GM12891 (cell line): ENCODE measurements around the gene MTA2.

ENCODE experiments used
- PAX5 ChIP-seq: IDR thresholded peaks from 2 replicates; pipeline ENCODE4 v1.6.1; 2011; ENCODE audit warnings: low read length, moderate library complexity, mild to moderate bottlenecking; ENCODE audit not compliant: insufficient read depth, severe bottlenecking
- POLR2A ChIP-seq: IDR thresholded peaks from 2 replicates; pipeline ENCODE4 v1.6.1; 2011; ENCODE audit warnings: low read depth, low read length, control low read depth
- POLR2AphosphoS5 ChIP-seq: IDR thresholded peaks from 2 replicates; pipeline ENCODE4 v1.6.1; 2011; ENCODE audit warnings: low read depth, low read length, control low read depth
- POU2F2 ChIP-seq: IDR thresholded peaks from 2 replicates; pipeline ENCODE4 v1.6.1; 2011; ENCODE audit warnings: low read depth, mild to moderate bottlenecking, control low read depth, low read length, moderate library complexity
- SPI1 ChIP-seq: IDR thresholded peaks from 2 replicates; pipeline ENCODE4 v1.6.1; 2011; ENCODE audit warnings: low read depth, low read length, control low read depth
- TAF1 ChIP-seq: IDR thresholded peaks from 2 replicates; pipeline ENCODE4 v1.6.1; 2011; ENCODE audit warnings: low read depth, low read length, control low read depth

DNA sequence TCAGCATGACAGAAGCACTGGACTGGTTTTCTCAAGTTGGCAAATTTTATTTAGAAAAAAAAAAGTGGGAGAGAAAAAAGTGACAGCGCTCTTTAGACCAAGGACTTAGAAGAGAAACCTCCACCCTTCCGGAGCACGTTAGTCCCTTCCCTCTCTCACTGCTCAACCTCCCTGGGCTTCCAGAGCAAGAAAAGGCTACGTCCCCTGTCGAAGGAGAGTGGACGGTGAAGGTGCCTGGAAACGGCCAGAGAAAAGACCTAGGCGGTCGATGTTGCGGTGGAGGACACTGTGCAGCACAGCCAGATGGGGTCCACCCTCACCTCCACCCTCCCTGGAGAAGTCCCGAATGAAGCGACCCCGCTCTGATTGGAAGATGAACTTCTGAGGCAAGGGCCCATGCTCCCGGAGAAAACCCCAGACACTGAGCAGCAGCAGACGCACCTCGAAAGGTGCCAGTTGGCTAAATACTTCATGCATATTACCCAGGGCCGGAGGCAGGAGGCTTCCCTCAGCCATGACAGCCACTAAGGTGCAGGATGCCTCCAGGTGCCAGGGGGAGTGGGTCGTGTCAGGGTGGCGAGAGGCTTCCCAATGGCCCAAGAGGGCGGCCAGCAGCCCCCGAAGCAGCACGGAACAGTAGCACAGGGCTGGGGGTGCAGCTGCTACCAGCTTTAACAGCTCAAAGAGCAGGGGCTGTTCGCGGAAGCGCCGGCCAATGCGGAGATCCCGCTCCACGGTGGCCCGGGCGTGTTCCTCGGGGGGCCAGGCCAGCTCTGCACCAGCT is 45.4 kb upstream of the MTA2 start:
- TF ChIP-seq POLR2A: no peak
- no peak for TF ChIP-seq POLR2AphosphoS5
- no peak for TF ChIP-seq TAF1
- TF ChIP-seq PAX5: no peak
- no peak for TF ChIP-seq SPI1
- no peak for TF ChIP-seq POU2F2
